Pons (tissue), 1 donor: ENCODE data around the gene PLPPR2.
"Not testable (repeated sequence)": the region's sequence is repeated elsewhere in the genome, so short reads cannot be mapped to it uniquely, and the experiment has no call there.

Source experiments
- DNase-seq: peaks from one replicate; pipeline ENCODE4 v3.0.0-alpha.2; 2016; ENCODE audit warnings: low spot score

The PLPPR2 gene

DNA sequence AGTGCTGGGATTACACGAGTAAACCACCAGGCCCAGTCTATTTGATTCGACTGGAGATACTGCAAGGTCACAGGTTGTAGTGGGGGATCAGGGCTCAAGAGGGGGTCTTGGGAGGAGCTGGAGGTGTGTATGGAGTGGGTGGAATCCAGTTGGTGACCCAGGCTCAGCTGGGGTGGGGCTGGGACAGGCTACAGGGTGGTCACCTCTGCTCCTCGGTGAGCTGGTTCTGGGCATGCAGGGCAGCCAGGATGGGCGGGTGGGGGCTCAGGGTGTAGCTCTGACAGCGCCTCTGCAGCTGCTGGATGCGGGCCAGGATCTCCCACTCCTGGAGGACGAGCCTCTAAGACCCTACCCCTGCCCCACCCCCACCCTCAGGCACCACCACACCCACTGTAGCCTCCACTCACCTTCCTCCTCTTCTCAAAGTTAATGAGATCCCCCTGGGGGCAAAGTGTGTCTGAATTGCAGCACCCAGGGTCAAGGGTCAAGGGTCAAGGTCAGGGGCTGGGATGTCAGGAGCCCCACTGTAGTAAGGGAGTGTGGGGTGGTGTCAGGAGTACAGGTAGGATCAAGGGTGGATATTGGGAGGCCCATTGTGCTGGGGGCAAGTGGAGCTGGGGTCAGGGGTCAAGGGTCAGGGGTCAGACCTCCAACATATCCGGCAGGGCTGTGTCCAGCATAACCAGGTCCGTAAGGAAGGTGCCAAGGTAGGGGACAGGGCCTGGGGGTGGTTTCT is 46.7 kb downstream of the PLPPR2 start:
- DNase-seq = no peak

DNA sequence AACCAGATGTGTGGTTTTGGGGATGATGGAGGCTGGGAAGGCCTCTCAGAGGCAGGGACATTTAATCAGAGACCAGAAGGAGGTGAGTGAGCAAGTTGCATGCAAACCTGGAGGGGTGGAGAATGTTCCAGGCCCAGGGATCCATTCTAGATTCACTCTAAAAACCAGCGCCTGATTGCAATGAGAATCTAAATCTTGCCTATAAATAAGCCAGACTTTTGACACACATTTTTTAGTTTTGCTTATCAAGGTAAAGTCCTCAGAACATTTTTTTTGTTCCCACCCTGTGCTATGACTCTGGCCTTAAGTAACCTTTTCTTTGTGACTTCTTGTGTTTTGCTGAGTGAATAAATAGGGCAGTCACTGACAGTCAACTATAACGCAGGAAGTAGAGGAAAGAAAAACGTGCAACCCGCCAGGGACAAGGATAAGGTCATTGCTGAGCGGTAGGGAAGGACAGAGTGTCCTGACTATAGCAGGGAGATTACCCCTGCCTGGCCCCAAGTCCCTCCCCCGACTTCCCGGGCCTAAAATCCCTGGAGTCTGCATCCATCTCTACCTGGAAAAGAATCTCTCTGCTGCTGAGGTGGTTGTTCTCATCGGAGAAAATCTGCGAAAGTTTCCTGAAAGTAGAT is 49.5 kb downstream of the PLPPR2 start:
- no peak for DNase-seq

DNA sequence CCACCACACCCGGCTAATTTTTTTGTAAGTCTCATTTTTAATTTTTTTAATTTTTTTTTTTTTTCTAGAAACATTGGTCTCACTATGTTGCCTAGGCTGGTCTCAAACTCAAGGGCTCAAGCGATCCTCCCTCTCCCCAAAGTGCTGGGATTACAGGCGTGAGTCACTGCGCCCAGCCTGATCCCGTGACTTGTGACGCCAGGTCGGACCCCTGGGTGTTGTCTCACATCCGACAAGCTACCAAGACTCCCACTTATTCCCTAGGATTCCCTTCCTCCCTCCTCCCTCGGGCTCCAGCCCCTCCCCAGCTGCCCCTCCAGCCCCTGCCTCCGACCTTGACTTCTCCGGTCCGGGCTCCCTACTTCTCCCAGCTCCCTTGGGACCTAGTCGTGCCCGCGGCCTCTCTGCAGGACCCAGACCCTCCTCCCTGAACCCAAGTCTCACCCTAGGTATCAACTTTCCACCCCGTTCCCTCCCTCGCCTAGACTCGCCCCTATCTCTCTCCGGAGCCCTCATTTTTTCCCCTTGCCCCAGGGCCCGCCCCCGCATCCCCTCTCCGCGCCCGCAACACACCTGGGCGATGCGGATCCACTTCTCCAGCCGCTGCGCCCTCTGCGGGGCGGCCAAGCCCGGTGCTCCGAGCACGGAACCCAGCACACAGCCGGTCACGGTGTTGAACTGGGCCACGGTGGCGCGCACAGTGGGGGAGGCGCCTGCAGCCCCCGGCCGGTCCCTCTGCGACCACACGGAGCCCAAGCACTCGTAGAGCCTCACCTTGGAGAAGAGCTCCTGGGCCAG is 50.8 kb downstream of the PLPPR2 start:
- DNase-seq = no peak

DNA sequence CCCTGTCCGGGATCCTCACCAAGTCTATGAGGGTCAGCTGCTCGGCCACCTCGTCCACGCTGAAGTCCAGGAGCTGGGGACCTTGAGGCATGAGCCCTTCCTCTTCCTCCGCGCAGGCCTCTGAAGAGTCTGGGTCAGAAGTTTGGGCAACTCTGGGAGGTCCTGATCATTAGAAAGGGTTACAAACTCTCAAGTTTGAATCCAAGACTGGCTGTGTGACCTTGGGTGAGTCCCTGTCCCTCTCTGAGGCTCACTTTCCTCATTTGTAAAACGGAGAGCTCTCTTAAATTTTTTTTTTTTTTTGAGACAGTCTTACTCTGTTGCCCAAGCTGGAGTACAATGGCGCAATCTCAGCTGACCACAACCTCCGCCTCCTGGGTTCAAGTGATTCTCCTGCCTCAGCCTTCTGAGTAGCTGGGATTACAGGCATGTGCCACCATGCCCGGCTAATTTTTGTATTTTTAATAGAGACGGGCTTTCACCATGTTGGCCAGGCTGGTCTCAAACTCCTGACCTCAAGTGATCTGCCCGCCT is 51.5 kb downstream of the PLPPR2 start:
- DNase-seq = not testable (repeated sequence)

DNA sequence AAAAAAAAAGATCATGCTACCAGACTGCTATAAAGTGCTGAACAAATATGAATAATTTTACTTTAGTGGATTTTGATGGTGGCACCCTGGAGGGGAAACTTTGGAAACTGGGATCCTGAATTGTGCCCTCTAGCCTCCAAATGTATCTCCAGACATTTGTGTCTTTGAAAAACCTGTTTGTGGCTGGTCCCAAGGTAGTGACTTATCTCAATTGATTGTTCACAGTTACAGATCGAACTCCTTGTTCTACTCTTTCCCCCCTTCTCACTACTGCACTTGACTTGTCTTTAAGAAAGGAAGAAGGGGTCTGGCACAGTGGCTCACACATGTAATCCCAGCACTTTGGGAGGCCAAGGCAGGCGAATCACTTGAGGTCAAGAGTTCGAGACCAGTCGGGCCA is 53.4 kb downstream of the PLPPR2 start:
- no peak for DNase-seq

DNA sequence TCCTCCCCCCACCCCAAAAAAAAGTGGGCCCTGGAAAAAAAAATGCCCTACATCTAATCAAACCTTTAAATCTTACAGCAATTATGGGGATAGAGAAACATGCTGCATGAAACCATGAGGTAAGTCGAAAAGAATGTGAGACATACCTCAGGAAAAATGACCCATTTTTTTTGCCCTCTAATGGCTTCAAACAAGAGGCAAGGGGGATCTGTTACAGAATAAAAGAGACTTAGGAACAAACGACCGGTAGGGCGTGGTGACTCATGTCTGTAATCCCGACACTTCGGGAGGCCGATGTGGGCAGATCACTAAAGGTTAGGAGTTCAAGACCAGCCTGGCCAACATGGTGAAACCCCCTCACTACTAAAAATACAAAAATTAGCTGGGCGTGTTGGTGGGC is 55.5 kb downstream of the PLPPR2 start:
- no peak for DNase-seq

DNA sequence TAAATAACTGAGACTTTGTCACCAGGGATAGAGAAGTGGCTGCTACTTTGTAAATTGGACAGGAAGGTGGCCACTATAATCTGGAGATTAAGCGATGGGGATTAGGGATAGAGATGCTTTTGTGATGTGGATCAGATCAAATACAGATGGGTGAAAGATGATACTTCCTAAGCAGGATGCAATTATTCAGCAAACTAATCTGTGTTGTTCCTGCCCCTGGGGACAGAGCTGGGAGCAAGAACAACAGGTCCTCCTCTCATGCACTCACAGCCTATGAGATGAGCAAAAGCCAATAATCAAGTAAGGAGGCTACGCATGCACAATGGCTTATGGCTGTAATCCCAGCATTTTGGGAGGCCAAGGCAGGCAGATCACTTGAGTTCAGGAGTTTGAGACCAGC is 59.3 kb downstream of the PLPPR2 start:
- DNase-seq = no peak
